ENCODE data around the gene PDHX. TPM values are rescaled to one million over a fixed set of nuclear protein-coding genes. Genes with fewer than 3 reads are reported as not detected.
A peak's percentile ranks its signal among the peaks of the same experiment; 100 is the strongest.

Gene PDHX
- total RNA-seq, 1 experiment from 2014 or later = 35.8 TPM

GRCh38 chr11:34988294-34989255 is 72.2 kb downstream of the PDHX start:
- peak; percentile 70 for DNase-seq (ENCODE audit: low read depth)

- DNase-seq (ENCODE audit: low read depth) = no peak
These were observed 74.5 kb downstream of the PDHX start for GRCh38 chr11:34990916-34991315.

DNA sequence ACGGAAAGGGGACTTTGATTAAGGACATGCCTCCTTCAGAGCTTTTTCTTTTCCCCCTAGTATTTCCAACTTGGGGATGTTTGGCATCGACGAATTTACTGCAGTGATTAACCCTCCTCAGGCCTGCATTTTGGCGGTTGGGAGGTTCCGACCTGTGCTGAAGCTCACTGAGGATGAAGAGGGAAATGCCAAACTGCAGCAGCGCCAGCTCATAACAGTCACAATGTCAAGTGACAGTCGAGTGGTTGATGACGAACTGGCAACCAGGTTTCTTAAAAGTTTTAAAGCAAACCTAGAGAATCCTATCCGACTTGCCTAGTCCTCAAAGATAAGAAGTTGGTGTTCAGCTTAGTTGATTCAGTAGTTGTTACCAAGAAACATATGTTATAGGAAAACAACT is 78.4 kb downstream of the PDHX start:
- DNase-seq (ENCODE audit: low read depth) = no peak

DNA sequence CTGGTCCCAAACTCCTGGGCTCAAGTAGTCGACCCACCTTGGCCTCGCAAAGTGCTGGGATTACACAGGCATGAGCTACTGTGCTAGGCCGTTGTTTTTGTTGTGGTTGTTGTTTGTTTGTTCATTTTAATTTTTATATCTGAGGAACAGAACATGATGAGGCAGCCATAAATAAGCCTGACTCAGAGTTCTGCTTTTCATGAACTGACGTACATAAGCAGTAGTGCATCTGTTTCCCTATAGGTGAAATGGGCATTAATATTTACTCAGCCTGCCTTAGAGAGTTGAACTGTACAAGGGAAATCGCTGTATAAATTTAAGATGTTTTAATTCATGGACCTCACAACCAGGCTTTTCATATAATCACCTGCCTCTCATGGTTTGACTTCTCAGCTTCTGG is 80.5 kb downstream of the PDHX start:
- no peak for DNase-seq (ENCODE audit: low read depth)

DNA sequence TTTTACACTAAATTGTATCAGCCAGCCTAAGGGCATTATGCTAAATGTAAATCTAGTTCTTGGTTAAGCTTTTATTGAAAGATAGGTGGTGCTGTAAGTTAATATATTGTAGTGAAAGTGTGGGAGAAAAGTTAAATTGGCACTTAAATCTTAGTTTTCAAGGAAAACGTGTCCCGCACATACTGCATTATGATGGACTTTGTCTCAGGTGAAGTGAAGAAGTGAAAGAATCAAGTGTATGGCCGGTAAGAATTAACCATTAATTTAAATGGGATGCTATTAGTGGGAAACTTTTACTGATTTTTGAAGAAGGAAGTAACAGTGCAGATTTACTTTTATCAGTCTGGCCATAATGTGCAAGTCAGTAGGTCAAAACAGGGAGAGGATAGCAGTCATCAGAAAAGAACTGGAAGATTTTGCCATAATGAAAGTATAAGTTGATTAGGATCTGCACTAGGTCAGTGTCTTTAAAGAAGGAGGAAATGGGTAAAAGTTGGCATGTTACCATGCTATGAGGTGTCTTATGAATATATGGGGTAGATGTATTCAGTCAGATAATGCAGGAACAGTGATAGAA is 81.6 kb downstream of the PDHX start:
- DNase-seq (ENCODE audit: low read depth) = no peak

DNA sequence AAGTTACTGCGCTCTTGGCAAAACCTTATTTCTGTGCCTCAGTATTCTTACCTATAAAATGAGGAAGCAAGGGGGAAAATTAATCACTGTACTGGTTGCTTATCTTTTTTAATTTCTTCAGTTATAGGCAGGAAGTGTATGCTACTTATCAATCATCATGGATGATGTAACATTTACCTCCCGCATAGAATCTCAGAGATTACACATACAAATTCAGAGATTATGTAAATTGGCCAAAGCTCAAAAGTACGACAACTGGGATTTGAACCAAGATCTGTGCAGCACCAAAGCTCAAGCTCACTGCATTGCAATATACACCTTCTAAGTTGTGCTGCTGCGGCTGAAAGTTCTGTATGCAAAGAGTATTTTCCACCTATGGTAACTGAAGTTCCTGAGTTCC is 83.0 kb downstream of the PDHX start:
- no peak for DNase-seq (ENCODE audit: low read depth)

GRCh38 chr11:35003186-35003585 is 86.8 kb downstream of the PDHX start:
- DNase-seq (ENCODE audit: low read depth) = no peak

DNA sequence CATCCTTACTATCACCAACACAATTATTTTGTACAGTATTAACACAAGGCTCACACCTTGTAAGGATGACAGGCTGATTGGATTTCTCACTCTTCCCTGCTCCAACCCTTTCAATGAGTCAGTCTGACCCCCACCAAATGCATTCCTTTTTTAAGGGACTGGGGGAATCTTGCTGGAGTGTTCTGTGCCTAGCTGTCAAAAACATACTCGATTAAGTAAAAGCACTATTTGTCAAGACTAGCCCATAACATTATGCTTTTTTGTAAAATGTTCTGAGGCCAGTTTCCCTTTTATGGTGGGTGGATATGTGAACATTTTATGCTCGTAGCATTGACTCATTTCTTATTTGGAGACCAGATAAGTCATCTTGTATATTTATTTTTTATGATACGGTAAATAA is 87.2 kb downstream of the PDHX start:
- DNase-seq (ENCODE audit: low read depth) = no peak

- DNase-seq (ENCODE audit: low read depth) = no peak
These were observed 88.8 kb downstream of the PDHX start for GRCh38 chr11:35005141-35005780.

DNA sequence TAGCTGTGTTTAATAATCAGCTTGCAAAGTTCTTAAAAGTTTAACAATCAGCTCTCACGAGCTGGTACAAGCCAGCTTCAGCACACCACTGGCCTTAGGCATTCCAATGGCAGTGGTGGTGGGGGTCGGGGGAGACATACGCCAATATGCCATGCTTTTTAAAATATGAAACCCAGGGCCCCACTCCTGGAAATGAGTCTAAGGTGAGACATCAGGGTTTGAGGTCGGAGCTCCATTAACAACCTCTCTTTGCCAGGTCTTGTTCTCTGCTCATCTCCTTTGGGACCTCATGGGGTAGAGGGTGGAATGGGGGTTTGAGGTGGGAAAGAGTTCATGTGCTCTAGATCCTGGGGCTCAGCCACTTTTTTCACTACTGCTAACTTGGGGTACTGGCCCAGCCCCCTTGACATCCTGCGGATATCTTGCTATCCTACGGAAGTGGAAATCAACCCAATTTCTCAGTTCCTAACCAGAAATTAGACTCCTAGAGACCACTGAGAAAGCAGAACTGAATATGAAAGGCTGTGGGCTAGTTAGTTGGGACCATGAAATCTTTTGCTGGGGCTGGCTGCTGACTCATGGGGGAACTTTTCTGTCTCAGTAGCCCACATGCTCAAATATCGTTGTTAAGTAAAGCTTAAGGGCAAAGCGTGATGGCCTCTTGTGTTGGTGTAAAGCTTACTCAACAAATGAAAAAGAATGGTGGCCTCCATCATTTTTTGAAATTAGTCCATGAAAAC is 90.1 kb downstream of the PDHX start:
- DNase-seq (ENCODE audit: low read depth) = no peak

DNA sequence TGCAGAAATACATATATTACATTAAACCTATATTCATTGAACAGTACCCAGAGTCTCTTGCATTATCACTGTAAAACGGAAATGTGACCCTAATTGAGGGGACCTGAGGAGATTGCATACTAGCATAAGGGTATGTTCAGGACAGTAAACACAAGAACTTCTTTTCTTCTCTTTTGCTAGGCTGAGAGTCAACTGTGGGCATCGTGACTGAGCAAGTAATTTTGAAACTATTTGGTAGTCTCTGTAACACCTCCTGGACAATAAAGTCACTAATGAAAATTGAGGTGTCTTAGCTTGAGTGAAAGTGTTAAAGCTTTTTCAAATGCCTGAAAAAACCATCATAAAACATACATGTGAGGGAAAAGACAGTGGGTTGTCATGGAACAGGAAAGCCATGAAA is 90.9 kb downstream of the PDHX start:
- DNase-seq (ENCODE audit: low read depth) = no peak

DNA sequence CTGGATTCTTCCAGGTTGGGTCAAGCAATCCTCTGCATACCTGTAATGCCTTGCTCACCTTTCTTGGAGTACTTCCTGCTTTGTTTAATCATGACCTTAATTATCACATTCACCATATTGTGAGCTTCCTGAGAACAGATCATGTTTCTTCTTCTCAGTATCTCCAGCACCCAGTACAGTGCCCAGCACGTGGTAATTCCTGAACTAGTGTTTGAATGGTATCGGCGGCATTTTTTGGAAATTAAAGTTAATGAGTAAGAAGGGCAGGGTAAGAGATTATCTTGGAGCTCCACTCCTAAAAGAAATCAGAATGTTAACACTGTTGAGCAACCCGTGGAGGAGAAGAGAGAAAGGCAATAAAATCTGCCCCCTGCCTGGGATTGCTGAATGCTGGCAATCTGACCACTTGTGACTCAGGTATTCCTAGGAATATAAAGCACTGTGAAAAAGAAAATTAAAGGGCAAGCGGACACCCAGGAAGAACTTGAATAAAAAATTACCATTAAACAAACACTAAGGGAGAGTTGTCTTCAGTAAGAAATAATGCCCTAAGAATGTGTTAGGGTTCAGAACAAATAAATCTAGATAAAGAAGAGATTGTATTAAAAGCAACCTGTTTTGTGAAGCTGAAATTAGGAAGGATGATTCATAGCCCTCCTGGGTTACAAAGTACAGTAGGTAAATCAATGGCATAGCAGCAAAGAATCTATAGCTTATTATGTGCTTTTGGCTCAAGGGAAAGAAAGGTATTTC is 92.9 kb downstream of the PDHX start:
- DNase-seq (ENCODE audit: low read depth) = peak; percentile 89

DNA sequence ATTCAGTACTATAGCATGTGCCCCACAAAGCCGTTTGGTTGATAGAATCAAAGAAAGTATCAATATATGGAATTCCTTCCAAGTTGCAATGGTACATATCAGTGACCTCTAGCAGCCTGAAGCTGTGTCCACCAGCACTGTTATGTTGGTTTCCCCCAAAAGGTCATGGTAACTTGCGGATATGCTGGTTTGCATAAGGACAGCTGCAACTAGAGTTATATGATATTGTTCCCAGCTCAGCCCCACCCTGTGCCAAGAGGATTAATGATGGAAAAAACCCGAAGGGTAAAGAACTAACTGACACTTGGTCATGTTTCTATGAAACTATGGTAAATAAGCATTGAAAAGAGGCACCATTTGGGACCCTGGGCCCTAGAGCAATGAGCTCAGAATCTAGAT is 93.5 kb downstream of the PDHX start:
- peak; percentile 93 for DNase-seq (ENCODE audit: low read depth)

DNA sequence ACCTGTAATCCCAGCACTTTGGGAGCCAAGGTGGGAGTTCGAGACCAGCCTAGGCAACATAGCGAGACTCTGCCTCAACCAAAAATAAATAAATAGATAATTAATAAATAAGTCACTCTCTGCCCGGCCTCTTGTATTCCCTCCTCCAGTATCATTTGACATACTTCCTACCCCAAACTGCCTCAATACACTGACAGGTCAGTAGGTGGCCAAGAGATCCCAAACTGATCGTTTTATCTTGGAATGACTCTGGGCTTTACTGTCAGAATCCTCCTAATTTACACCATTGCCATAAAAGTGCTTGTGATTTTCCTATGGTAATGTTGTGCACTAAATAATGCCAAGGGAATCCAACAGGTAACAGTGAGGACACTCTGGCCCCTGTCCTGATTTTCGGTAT is 94.2 kb downstream of the PDHX start:
- DNase-seq (ENCODE audit: low read depth) = no peak

- DNase-seq (ENCODE audit: low read depth) = peak; percentile 51
These were observed 95.0 kb downstream of the PDHX start for GRCh38 chr11:35011389-35011788.

DNA sequence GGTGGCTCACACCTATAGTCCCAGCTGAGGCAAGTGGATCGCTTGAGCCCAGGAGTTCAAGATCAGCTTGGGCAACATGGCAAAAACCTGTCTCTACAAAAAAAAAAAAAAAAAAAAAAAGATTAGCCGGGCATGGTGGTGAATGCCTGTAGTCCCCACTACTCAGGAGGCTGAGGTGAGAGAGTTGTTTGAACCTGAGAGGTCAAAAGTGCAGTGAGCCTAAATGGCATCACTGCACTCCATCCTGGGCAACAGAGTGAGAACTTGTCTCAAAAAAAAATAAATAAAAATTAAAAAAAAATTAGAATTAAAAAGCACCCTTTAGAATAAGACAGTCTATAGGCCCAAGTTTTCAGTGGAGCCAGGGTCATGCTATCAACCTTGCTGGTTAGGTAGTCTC is 95.5 kb downstream of the PDHX start:
- no peak for DNase-seq (ENCODE audit: low read depth)

- DNase-seq (ENCODE audit: low read depth) = no peak
These were observed 96.2 kb downstream of the PDHX start for GRCh38 chr11:35012467-35013191.

GRCh38 chr11:35013514-35014233 is 97.3 kb downstream of the PDHX start:
- DNase-seq (ENCODE audit: low read depth) = peak; percentile 64

DNA sequence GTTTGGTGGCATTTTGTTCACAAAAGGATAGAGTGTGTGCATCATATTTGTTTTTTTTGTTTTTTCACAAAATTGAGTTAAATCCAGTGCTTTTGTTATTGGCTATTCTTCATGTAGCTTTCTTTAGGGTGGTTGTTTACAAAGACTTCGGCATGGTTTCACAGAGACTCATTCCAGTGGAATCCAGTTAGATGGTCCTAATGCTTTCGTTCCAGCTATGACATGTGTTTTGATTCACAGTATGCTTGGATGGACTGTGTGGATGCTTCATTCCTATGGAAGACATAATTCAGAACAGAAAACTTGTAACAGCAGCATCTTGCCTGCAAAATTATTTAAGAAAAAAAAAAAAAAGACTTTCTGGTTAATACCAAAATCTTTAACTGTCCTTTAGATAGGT is 97.9 kb downstream of the PDHX start:
- peak; percentile 83 for DNase-seq (ENCODE audit: low read depth)

Data from LHCN-M2 (cell line).